GM12892 (cell line): Measurements from ENCODE around the gene ATP8B4.

ENCODE experiments used
- POLR2A ChIP-seq: IDR thresholded peaks from 2 replicates; pipeline ENCODE4 v1.6.1; 2011; ENCODE audit warnings: low read depth, low read length, control low read depth
- TAF1 ChIP-seq: IDR thresholded peaks from 2 replicates; pipeline ENCODE4 v1.6.1; 2011; ENCODE audit warnings: low read depth, mild to moderate bottlenecking, control low read depth, low read length, borderline replicate concordance

GRCh38 chr15:50061503-50061902, 57.5 kb downstream of the ATP8B4 start:
- no peak for TF ChIP-seq TAF1
- no peak for TF ChIP-seq POLR2A
